GM19455 (cell line): ENCODE data around the gene ZNF629.

Experiments
- ATAC-seq: cut with Tn5 transposase; IDR thresholded peaks from one replicate; pipeline ENCODE4 v1.9.1; 2021; ENCODE audit not compliant: unreplicated experiment

The ZNF629 gene

GRCh38 chr16:30786115-30786935 lies 680 bp downstream of the ZNF629 start:
- no peak for ATAC-seq

GRCh38 chr16:30785126-30786106 lies 1.6 kb downstream of the ZNF629 start:
- ATAC-seq = no peak

- no peak for ATAC-seq
Observed at GRCh38 chr16:30784215-30784614, 2.8 kb downstream of the ZNF629 start.

- ATAC-seq = no peak
Observed at GRCh38 chr16:30783280-30784109, 3.5 kb downstream of the ZNF629 start.

- ATAC-seq = no peak
Observed at GRCh38 chr16:30782486-30783279, 4.3 kb downstream of the ZNF629 start.

GRCh38 chr16:30780549-30780948 lies 6.5 kb downstream of the ZNF629 start:
- ATAC-seq = no peak

GRCh38 chr16:30780021-30780420 lies 7.0 kb downstream of the ZNF629 start:
- no peak for ATAC-seq

- ATAC-seq = no peak
Observed at GRCh38 chr16:30779596-30779995, 7.4 kb downstream of the ZNF629 start.

- no peak for ATAC-seq
Observed at GRCh38 chr16:30778549-30779244, 8.3 kb downstream of the ZNF629 start.

GRCh38 chr16:30777591-30778297 lies 9.3 kb downstream of the ZNF629 start:
- ATAC-seq = no peak

GRCh38 chr16:30775392-30776188 lies 11.4 kb downstream of the ZNF629 start:
- no peak for ATAC-seq

GRCh38 chr16:30775131-30775391 lies 11.9 kb downstream of the ZNF629 start:
- ATAC-seq = no peak

- ATAC-seq = no peak
Observed at GRCh38 chr16:30774367-30775130, 12.5 kb downstream of the ZNF629 start.

GRCh38 chr16:30773826-30774225 lies 13.2 kb downstream of the ZNF629 start:
- no peak for ATAC-seq

GRCh38 chr16:30771726-30772125 lies 15.3 kb downstream of the ZNF629 start:
- no peak for ATAC-seq

- ATAC-seq = no peak
Observed at GRCh38 chr16:30769379-30770089, 17.5 kb downstream of the ZNF629 start.

- ATAC-seq = no peak
Observed at GRCh38 chr16:30768583-30769181, 18.3 kb downstream of the ZNF629 start.
